ENCODE measurements around the gene IQCF6.

IQCF6 gene

DNA sequence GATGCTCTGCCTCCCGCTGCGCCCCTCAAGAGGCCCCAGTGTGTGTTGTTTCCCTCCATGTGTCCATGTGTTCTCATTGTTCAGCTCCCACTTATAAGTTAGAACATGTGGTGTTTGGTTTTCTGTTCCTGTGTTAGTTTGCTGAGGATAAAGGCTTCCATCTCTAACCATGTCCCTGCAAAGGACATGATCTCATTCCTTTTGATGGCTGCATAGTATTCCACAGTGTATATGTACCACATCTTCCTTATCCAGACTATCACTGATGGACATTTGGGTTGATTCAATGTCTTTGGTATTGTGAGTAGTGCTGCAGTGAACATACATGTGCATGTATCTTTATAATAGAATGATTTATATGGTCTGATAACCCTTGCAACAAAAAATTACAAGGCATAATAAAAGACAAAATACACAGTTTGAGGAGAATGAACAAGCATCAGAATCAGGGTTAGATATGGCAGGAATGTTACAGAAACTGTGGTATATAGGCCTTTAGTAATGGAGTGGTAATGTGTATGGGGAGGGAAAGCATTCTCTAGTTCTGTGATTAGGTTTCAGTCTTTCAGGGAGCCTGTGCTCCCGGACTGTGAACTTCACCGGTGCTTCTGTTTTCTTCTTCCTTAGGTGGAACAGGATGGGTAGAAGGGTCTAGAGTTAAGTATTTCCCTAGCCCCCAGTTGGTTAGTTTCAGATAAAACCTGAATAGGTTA lies 45.0 kb downstream of the IQCF6 start:
- Histone ChIP-seq H2AFZ (ENCODE audit: low read length) (peak overlapping the region; percentile 38; the same call in 1 of the 2 replicates), H3K9ac (ENCODE audit: low read depth, low read length, poor library complexity, severe bottlenecking) (no peak overlapping the region)

GRCh38 chr3:51729042-51729633 lies 49.9 kb downstream of the IQCF6 start:
- no peak overlapping the region for H3K4me2 ChIP-seq (ENCODE audit: low read depth, low read length, poor library complexity, severe bottlenecking)
- H3K4me3 ChIP-seq (ENCODE audit: low read length, poor library complexity, severe bottlenecking): no peak overlapping the region
- TF ChIP-seq, protein P1, sequence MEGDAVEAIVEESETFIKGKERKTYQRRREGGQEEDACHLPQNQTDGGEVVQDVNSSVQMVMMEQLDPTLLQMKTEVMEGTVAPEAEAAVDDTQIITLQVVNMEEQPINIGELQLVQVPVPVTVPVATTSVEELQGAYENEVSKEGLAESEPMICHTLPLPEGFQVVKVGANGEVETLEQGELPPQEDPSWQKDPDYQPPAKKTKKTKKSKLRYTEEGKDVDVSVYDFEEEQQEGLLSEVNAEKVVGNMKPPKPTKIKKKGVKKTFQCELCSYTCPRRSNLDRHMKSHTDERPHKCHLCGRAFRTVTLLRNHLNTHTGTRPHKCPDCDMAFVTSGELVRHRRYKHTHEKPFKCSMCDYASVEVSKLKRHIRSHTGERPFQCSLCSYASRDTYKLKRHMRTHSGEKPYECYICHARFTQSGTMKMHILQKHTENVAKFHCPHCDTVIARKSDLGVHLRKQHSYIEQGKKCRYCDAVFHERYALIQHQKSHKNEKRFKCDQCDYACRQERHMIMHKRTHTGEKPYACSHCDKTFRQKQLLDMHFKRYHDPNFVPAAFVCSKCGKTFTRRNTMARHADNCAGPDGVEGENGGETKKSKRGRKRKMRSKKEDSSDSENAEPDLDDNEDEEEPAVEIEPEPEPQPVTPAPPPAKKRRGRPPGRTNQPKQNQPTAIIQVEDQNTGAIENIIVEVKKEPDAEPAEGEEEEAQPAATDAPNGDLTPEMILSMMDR (conservative IDR thresholded peaks at IDR 0.05; ENCODE audit: low read length): no peak
- no peak for TF ChIP-seq EZH2phosphoT487 (IDR thresholded peaks at IDR 0.05; ENCODE audit: borderline replicate concordance)
- H3K36me3 ChIP-seq (ENCODE audit: insufficient read depth, low read length): no peaks in the 10 kb centered on the region
- H3K4me1 ChIP-seq (ENCODE audit: insufficient read depth, low read length, poor library complexity, severe bottlenecking): no peaks in the 10 kb centered on the region
- H3K9me3 ChIP-seq (ENCODE audit: insufficient read depth, low read depth, low read length): no peaks in the 10 kb centered on the region
- H3K27me3 ChIP-seq (ENCODE audit: insufficient read depth, low read length, poor library complexity, severe bottlenecking): no peaks in the 10 kb centered on the region
- H3K9me2 ChIP-seq (replicated peaks; ENCODE audit: low read depth, low read length): no peaks in the 10 kb centered on the region
- H3K79me2 ChIP-seq (ENCODE audit: insufficient read depth, low read length): no peaks in the 10 kb centered on the region
- no peaks in the 10 kb centered on the region for H3F3A ChIP-seq (ENCODE audit: low read depth)
- no peak overlapping the region for H2AFZ ChIP-seq (ENCODE audit: low read length)
- no peak overlapping the region for H3K9ac ChIP-seq (ENCODE audit: low read depth, low read length, poor library complexity, severe bottlenecking)
- no peaks in the 10 kb centered on the region for H4K20me1 ChIP-seq (ENCODE audit: insufficient read depth, low read length, poor library complexity, severe bottlenecking)

More for the DNA sequence above, 45.0 kb downstream of the IQCF6 start:
- no peaks in the 10 kb centered on the region for H3K27me3 ChIP-seq (ENCODE audit: insufficient read depth, low read length, poor library complexity, severe bottlenecking)
- H3K36me3 ChIP-seq (ENCODE audit: insufficient read depth, low read length): no peaks in the 10 kb centered on the region
- no peaks in the 10 kb centered on the region for H3K9me3 ChIP-seq (ENCODE audit: insufficient read depth, low read depth, low read length)
- H3K4me1 ChIP-seq (ENCODE audit: insufficient read depth, low read length, poor library complexity, severe bottlenecking): peaks cover 6% of the 10 kb centered on the region
- no peak overlapping the region for H3K4me3 ChIP-seq (ENCODE audit: low read length, poor library complexity, severe bottlenecking)
- TF ChIP-seq, protein P1 (conservative IDR thresholded peaks at IDR 0.05; ENCODE audit: low read length): no peak
- TF ChIP-seq EZH2phosphoT487 (IDR thresholded peaks at IDR 0.05; ENCODE audit: borderline replicate concordance): no peak
- H3F3A ChIP-seq (ENCODE audit: low read depth): no peaks in the 10 kb centered on the region
- no peaks in the 10 kb centered on the region for H4K20me1 ChIP-seq (ENCODE audit: insufficient read depth, low read length, poor library complexity, severe bottlenecking)
- peak overlapping the region; percentile 28 for H3K4me2 ChIP-seq (ENCODE audit: low read depth, low read length, poor library complexity, severe bottlenecking)
- no peaks in the 10 kb centered on the region for H3K79me2 ChIP-seq (ENCODE audit: insufficient read depth, low read length)
- no peaks in the 10 kb centered on the region for H3K9me2 ChIP-seq (replicated peaks; ENCODE audit: low read depth, low read length)
